K562 (cell line): ENCODE measurements around the gene CEMIP2. TPM values are rescaled to one million over a fixed set of nuclear protein-coding genes. Genes with fewer than 3 reads are reported as not detected.

ENCODE experiments used
- ARID3A ChIP-seq: IDR thresholded peaks from 2 replicates; pipeline ENCODE4 v1.6.1; 2012; ENCODE audit warnings: low read depth, low read length, improper control_type of control experiment, borderline replicate concordance
- ARNT ChIP-seq, 2 experiments: fragments of 450-650 bp; IDR thresholded peaks; 2 replicates each; pipeline ENCODE4 v1.6.1; 2016; ENCODE audit warnings: mild to moderate bottlenecking in 1 of 2
- ASH1L ChIP-seq: fragments of 450-650 bp; IDR thresholded peaks from 2 replicates; pipeline ENCODE4 v1.6.1; 2018; ENCODE audit warnings: borderline replicate concordance, mild to moderate bottlenecking, low read depth; ENCODE audit not compliant: partially characterized antibody
- ELF4 ChIP-seq: fragments of 450-650 bp; formaldehyde crosslinking; IDR thresholded peaks from 2 replicates; pipeline ENCODE4 v1.4.0; 2022; ENCODE audit warnings: missing genetic modification characterization
- UBTF ChIP-seq, 2 experiments: IDR thresholded peaks; 2 replicates each; pipeline ENCODE4 v1.6.1; 2012; ENCODE audit warnings: improper control_type of control experiment in 2 of 2, low read depth in 2 of 2, low read length in 2 of 2, borderline replicate concordance in 1 of 2
- ZBTB11 ChIP-seq, 3 experiments: fragments of 200-800 bp in 1 of 3; fragments of 250-450 bp in 1 of 3; fragments of 450-650 bp in 1 of 3; sonication (Bioruptor Pico) in 1 of 3; sonication (Bioruptor generic) in 1 of 3; formaldehyde crosslinking in 1 of 3; IDR thresholded peaks; 2 replicates each; pipeline versions ENCODE4 v1.6.1 to v1.8.0; 2016 to 2022; ENCODE audit warnings: mild to moderate bottlenecking in 2 of 3, missing genetic modification characterization in 2 of 3, missing compliant biosample characterization in 1 of 3, moderate library complexity in 1 of 3
- ZKSCAN3 ChIP-seq: fragments of 250-450 bp; sonication (Bioruptor Pico); IDR thresholded peaks from 2 replicates; pipeline ENCODE4 v1.4.0; 2020
- ZNF24 ChIP-seq: fragments of 450-650 bp; IDR thresholded peaks from 2 replicates; pipeline ENCODE4 v1.6.1; 2016
- ZNF384 ChIP-seq: IDR thresholded peaks from 2 replicates; pipeline ENCODE4 v1.6.1; 2012; ENCODE audit warnings: low read depth, low read length, improper control_type of control experiment
- ZNF592 ChIP-seq: fragments of 450-650 bp; IDR thresholded peaks from 2 replicates; pipeline ENCODE4 v1.6.1; 2017; ENCODE audit warnings: antibody characterized with exemption, mild to moderate bottlenecking
- ZNF639 ChIP-seq, 2 experiments: fragments of 200-800 bp in 1 of 2; sonication (Bioruptor generic) in 1 of 2; sonication (generic) in 1 of 2; formaldehyde crosslinking in 1 of 2; IDR thresholded peaks in 1 of 2; conservative IDR thresholded peaks in 1 of 2; 2 replicates each; pipeline versions ENCODE4 v1.5.0 to v1.6.1; 2016 to 2020; ENCODE audit warnings: missing compliant biosample characterization in 1 of 2, missing genetic modification characterization in 1 of 2, missing genetic modification reagents in 1 of 2
- polyA plus RNA-seq, 8 experiments: library from polyadenylated mRNA; depleted of rRNA in 4 of 8; stranded (reverse) in 5 of 8; unstranded in 3 of 8; fragments of >200 nt; fragmentation: Nextera tagmentation in 2 of 8; fragmentation: Illumina TruSeq in 1 of 8; extraction: Ambion mirVana in 2 of 8; extraction: Trizol in 1 of 8; gene quantifications; 2 replicates each; pipeline versions ENCODE4 v1.2.1 to v1.2.3, GENCODE V29; 2011 to 2014; ENCODE audit warnings: inconsistent platforms in 1 of 8, missing spikeins in 1 of 8
- total RNA-seq, 7 experiments: library from RNA; depleted of rRNA in 6 of 7; stranded (reverse); fragments of >200 nt in 6 of 7; fragmentation: Illumina TruSeq in 2 of 7; extraction: Trizol in 2 of 7; gene quantifications; 2 replicates each; pipeline versions ENCODE4 v1.2.1 to v1.2.3, GENCODE V29; 2011 to 2021; ENCODE audit warnings: low replicate concordance in 1 of 7

CEMIP2 gene
- total and polyA plus RNA-seq, 9 of the 15 experiments (the other 6 are each of a cell fraction or from before 2014, with no cell fraction given) = 5.4 to 29.9 (median 14.2) TPM

- TF ChIP-seq ZNF592 (0 out of 2 replicates have a peak, but pooled peaks have one; percentile 11), ASH1L (no peak), ZNF384 (peak; percentile 63; the same call in 1 of the 2 replicates), UBTF (IDR thresholded peaks at IDR 0.05; ENCODE audit: borderline replicate concordance in 1 of 2, low read depth in 2 of 2, low read length in 2 of 2) (no peak), ZKSCAN3 (CRISPR knock-in tag) (no peak), ZNF639 (CRISPR knock-in tag; conservative IDR thresholded peaks at IDR 0.05 in 1 of 2, IDR thresholded peaks at IDR 0.05 in 1 of 2) (peak in 1 of 2 experiments; percentile 28; a peak in 1 of 4 replicates), ZNF24 (no peak), ARNT (IDR thresholded peaks at IDR 0.05) (0 out of 4 replicates have a peak, but pooled peaks of 1 of the 2 experiments have one; percentile 66), ELF4 (CRISPR knock-in tag) (0 out of 2 replicates have a peak, but pooled peaks have one; percentile 8), ARID3A (peak; percentile 71; the same call in 1 of the 2 replicates), ZBTB11 (CRISPR knock-in tag; IDR thresholded peaks at IDR 0.05) (peak in 1 of 3 experiments; percentile 50; a peak in 1 of 6 replicates)
Measured at GRCh38 chr9:71741926-71742648, 26.2 kb downstream of the CEMIP2 start (continued).
